ENCODE results near the gene GCNA. TPM values are rescaled to one million over a fixed set of nuclear protein-coding genes. Genes with fewer than 3 reads are reported as not detected.

Gene GCNA
- total RNA-seq, result 5.6 TPM

GRCh38 chrX:71578253-71579135, at the start of gene GCNA:
GCNA (plus strand) TSS chrX:71578437; CDS start chrX:71580822, 2,385 bp downstream.

GRCh38 chrX:71532753-71533425, 45.3 kb upstream of the GCNA start, which contains the start of gene OGT:
OGT (plus strand) TSS chrX:71533104; CDS start chrX:71533300, 196 bp downstream.

GRCh38 chrX:71618303-71618721, 40.1 kb downstream of the GCNA start, which contains the start of gene CXCR3:
CXCR3 (minus strand) TSS chrX:71618511; CDS start chrX:71618449, 62 bp downstream.

Other genes with a start within 250 kb of the GCNA start
- 83.5 TPM for gene TAF1, start 212.1 kb upstream of the GCNA start, total RNA-seq
- gene OGT, start 45.3 kb upstream of the GCNA start, total RNA-seq, result 221 TPM
- gene CXCR3, start 40.1 kb downstream of the GCNA start, total RNA-seq, result not detected
- not detected for gene CXorf49, start 139.8 kb downstream of the GCNA start, total RNA-seq
- not detected for gene CXorf49B, start 184.9 kb downstream of the GCNA start, total RNA-seq